Neural cell (in vitro differentiated cells): Measurements from ENCODE around the gene PIAS4.

ENCODE experiments used
- CTCF ChIP-seq: fragments of 450-650 bp; IDR thresholded peaks from 2 replicates; pipeline ENCODE4 v1.5.1; 2014; ENCODE audit warnings: antibody characterized with exemption, mild to moderate bottlenecking, moderate library complexity; ENCODE audit not compliant: poor library complexity, severe bottlenecking
- EP300 ChIP-seq: fragments of 450-650 bp; conservative IDR thresholded peaks from 2 replicates; pipeline ENCODE4 v1.6.1; 2014; ENCODE audit warnings: antibody characterized with exemption, mild to moderate bottlenecking, moderate library complexity; ENCODE audit not compliant: poor library complexity, severe bottlenecking
- POLR2AphosphoS5 ChIP-seq: IDR thresholded peaks from 2 replicates; pipeline ENCODE4 v1.6.1; 2012
- TAF1 ChIP-seq: IDR thresholded peaks from 2 replicates; pipeline ENCODE4 v1.6.1; 2012; ENCODE audit warnings: low read depth

- TF ChIP-seq POLR2AphosphoS5 (no peak), EP300 (no peak), CTCF (no peak), TAF1 (no peak)
Measured at GRCh38 chr19:3964256-3965194, 43.0 kb upstream of the PIAS4 start.
